Measurements from ENCODE around the gene ZAR1L.

DNA sequence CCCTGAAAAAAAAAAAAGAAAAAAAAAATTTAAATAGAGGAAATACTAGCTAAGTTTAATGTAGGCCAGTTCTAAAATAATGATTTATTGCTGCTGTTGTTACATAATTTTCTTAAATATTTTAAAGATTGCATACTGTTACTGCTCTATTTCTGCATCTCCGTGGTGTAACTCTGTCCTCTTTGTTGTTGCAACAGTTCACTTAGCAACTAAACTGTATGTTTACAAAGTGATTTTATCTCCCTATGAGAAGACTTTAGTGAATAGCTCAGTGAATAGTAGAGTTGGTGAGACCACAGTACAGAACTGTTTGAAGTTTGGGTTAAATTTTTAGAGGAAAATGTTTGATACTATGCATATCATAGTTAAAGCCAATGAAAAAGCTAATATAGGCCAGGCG lies 19.5 kb upstream of the ZAR1L start:
- TF ChIP-seq CEBPB (IDR thresholded peaks at IDR 0.05; ENCODE audit: low read depth, low read length) (no peak), CTCF (conservative IDR thresholded peaks at IDR 0.05; ENCODE audit: low read depth, low read length) (no peak), RFX5 (IDR thresholded peaks at IDR 0.05; ENCODE audit: low read depth, low read length) (no peak), POLR2A (IDR thresholded peaks at IDR 0.05; ENCODE audit: low read depth, low read length) (no peak), RAD21 (IDR thresholded peaks at IDR 0.05; ENCODE audit: low read length) (no peak), SMC3 (IDR thresholded peaks at IDR 0.05; ENCODE audit: low read depth, low read length) (no peak)
- TF ChIP-seq, protein P1, sequence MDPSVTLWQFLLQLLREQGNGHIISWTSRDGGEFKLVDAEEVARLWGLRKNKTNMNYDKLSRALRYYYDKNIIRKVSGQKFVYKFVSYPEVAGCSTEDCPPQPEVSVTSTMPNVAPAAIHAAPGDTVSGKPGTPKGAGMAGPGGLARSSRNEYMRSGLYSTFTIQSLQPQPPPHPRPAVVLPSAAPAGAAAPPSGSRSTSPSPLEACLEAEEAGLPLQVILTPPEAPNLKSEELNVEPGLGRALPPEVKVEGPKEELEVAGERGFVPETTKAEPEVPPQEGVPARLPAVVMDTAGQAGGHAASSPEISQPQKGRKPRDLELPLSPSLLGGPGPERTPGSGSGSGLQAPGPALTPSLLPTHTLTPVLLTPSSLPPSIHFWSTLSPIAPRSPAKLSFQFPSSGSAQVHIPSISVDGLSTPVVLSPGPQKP (IDR thresholded peaks at IDR 0.05; ENCODE audit: borderline replicate concordance, low read depth, low read length): no peak
